ENCODE results near the gene FBRSL1. TPM values are rescaled to one million over a fixed set of nuclear protein-coding genes. Genes with fewer than 3 reads are reported as not detected.

The FBRSL1 gene
- total and polyA plus RNA-seq, 2 of the 8 experiments (the other 6 are each of a cell fraction or from before 2014, with no cell fraction given) = 18.4 to 109 TPM

- Histone ChIP-seq H3K9ac (replicated peaks in 1 of 4; ENCODE audit: extremely low read depth in 1 of 4, low read depth in 3 of 4, low read length in 3 of 4) (no peak overlapping the region), H3K4me2 (ENCODE audit: insufficient read depth in 1 of 2, low read depth in 2 of 2, low read length in 2 of 2) (no peak overlapping the region), H3K79me2 (ENCODE audit: control insufficient read depth in 1 of 2, insufficient read depth in 2 of 2, low read length in 2 of 2) (no peaks in the 10 kb centered on the region), H3K9me3 (ENCODE audit: insufficient read depth in 2 of 2, low read depth in 1 of 2, low read length in 1 of 2) (peaks cover 15 to 27% of the 10 kb centered on the region in 2 experiments), H4K8ac (ENCODE audit: extremely low read depth, insufficient read depth, low read length) (0 out of 2 replicates have a peak overlapping the region, but pooled peaks have one; percentile 9), H3K36me3 (ENCODE audit: control insufficient read depth in 2 of 4, insufficient read depth in 4 of 4, low read length in 3 of 4) (peaks cover 0 to 7% (median 0%) of the 10 kb centered on the region in 4 experiments; a peak in 1 of 8 replicates), H2AK5ac (ENCODE audit: low read depth, low read length) (no peak overlapping the region), H4K91ac (replicated peaks; ENCODE audit: insufficient read length, low read length) (no peak overlapping the region), H3K18ac (ENCODE audit: extremely low read depth, low read length) (no peak overlapping the region; the same call in 1 of the 2 replicates), H3K27ac (ENCODE audit: low read depth, low read length) (no peak overlapping the region), H3K4me3 (ENCODE audit: extremely low read depth in 1 of 4, insufficient read depth in 2 of 4, low read depth in 3 of 4, low read length in 4 of 4) (no peak overlapping the region), H2BK5ac (ENCODE audit: low read depth, low read length) (no peak overlapping the region), H3K56ac (replicated peaks; ENCODE audit: insufficient read length, low read depth, low read length) (no peak overlapping the region), H2BK15ac (ENCODE audit: low read length) (no peak overlapping the region), H3K79me1 (ENCODE audit: low read depth, low read length) (no peaks in the 10 kb centered on the region; the same call in 1 of the 2 replicates), H2BK20ac (ENCODE audit: low read length) (no peak overlapping the region), H2BK120ac (replicated peaks; ENCODE audit: low read depth, low read length) (no peak overlapping the region), H3K27me3 (replicated peaks in 1 of 4; ENCODE audit: control insufficient read depth in 3 of 4, extremely low read depth in 1 of 4, insufficient read depth in 3 of 4, low read length in 3 of 4) (peaks cover 0 to 30% (median 28%) of the 10 kb centered on the region in 4 experiments; a peak in 5 of 7 replicates), H4K5ac (ENCODE audit: insufficient read length, low read depth, low read length) (no peak overlapping the region), H2AFZ (ENCODE audit: low read length) (no peak overlapping the region), H2BK12ac (ENCODE audit: low read depth, low read length) (no peak overlapping the region), H3K4me1 (replicated peaks in 1 of 4; ENCODE audit: control insufficient read depth in 3 of 4, insufficient read depth in 4 of 4, low read length in 3 of 4) (peaks cover 0 to 15% (median 11%) of the 10 kb centered on the region in 4 experiments; a peak in 6 of 7 replicates), H3K14ac (ENCODE audit: insufficient read length) (no peak overlapping the region), H3K23me2 (ENCODE audit: low read depth, low read length) (no peaks in the 10 kb centered on the region), H3K4ac (replicated peaks; ENCODE audit: insufficient read length, low read depth, low read length) (no peak overlapping the region), H4K20me1 (replicated peaks in 1 of 2; ENCODE audit: control insufficient read depth in 1 of 2, insufficient read depth in 2 of 2, low read length in 2 of 2) (peaks cover 4 to 15% of the 10 kb centered on the region in 2 experiments), H3K23ac (ENCODE audit: insufficient read length) (no peak overlapping the region)
- CTCF ChIA-PET (ENCODE audit: partially characterized antibody) = interaction anchor here (1.0 to 8.6 kb wide), 11 partner anchors 8 to 199 kb away, joined by 3 to 83 read pairs (median 4); no protein-coding TSS in a partner anchor
- POLR2A ChIA-PET (ENCODE audit: partially characterized antibody) = interaction anchor here (0.7 to 1.8 kb wide), 4 partner anchors 10 to 52 kb away, joined by 3 to 4 read pairs (median 4); no protein-coding TSS in a partner anchor
- 78% methylated on average over 11 of the region's 25 CpGs; no CpG with 5 or more reads in 1 of the 2 experiments for WGBS, 2 experiments (ENCODE audit: extremely low coverage in 1 of 2, insufficient coverage in 1 of 2, insufficient read length in 1 of 2, insufficient replicate concordance in 2 of 2, low coverage in 1 of 2, low lambda C conversion rate in 2 of 2, missing lambda C conversion rate in 1 of 2)
- DNase-seq (ENCODE audit: low read depth in 1 of 2, low spot score in 2 of 2) = no peak
- no peak for FAIRE-seq
- TF ChIP-seq CHD1 (IDR thresholded peaks at IDR 0.05; ENCODE audit: low read depth, low read length) (no peak), HDAC6 (IDR thresholded peaks at IDR 0.05; ENCODE audit: low read depth, low read length) (no peak)
These were observed 37.4 kb downstream of the FBRSL1 start for GRCh38 chr12:132527186-132527882.
